Natural killer cell (primary cell): Measurements from ENCODE around the gene NUDT16. TPM values are rescaled to one million over a fixed set of nuclear protein-coding genes. Genes with fewer than 3 reads are reported as not detected.

Source experiments
- ATAC-seq, 3 donors: fragments of 150-1000 bp in 2 of 3; fragments of 200-7000 bp in 1 of 3; cut with Tn5 transposase; 1 replicate in 1 of 3; 2 replicates in 2 of 3; pipeline ENCODE4 v1.10.0; 2021; ENCODE audit warnings: mild to moderate bottlenecking in 2 of 3, moderate library complexity in 2 of 3
- DNase-seq, 2 donors: peaks; one replicate each; pipeline versions ENCODE4 v3.0.0 to v3.0.0-alpha.2; 2013 to 2021; ENCODE audit warnings: mixed read lengths in 1 of 2
- H3K27ac ChIP-seq: one replicate; pipeline ENCODE4 v1.5.1; 2013; ENCODE audit warnings: mild to moderate bottlenecking, low read length
- H3K27me3 ChIP-seq: one replicate; pipeline ENCODE4 v1.6.1; 2013; ENCODE audit warnings: low read length; ENCODE audit not compliant: control insufficient read depth, insufficient read depth
- H3K36me3 ChIP-seq: one replicate; pipeline ENCODE4 v1.6.1; 2013; ENCODE audit warnings: low read length; ENCODE audit not compliant: control insufficient read depth, insufficient read depth
- H3K4me1 ChIP-seq: one replicate; pipeline ENCODE4 v1.6.1; 2013; ENCODE audit warnings: low read length; ENCODE audit not compliant: control insufficient read depth, insufficient read depth
- H3K4me3 ChIP-seq: one replicate; pipeline ENCODE4 v1.5.1; 2013; ENCODE audit warnings: low read length
- H3K9me3 ChIP-seq: one replicate; pipeline ENCODE4 v1.6.1; 2013; ENCODE audit warnings: low read length; ENCODE audit not compliant: control insufficient read depth, insufficient read depth
- H3K27ac Mint-ChIP-seq, 2 donors: one replicate each; pipeline ENCODE4 v1.8.0; 2022; ENCODE audit warnings: mild to moderate bottlenecking in 2 of 2, mixed read lengths in 2 of 2, moderate library complexity in 1 of 2
- H3K27me3 Mint-ChIP-seq, 2 donors: one replicate each; pipeline ENCODE4 v1.8.0; 2022; ENCODE audit warnings: low read depth in 2 of 2, mixed read lengths in 2 of 2
- H3K36me3 Mint-ChIP-seq: one replicate; pipeline ENCODE4 v1.8.0; 2022; ENCODE audit warnings: mixed read lengths
- H3K4me1 Mint-ChIP-seq, 2 donors: one replicate each; pipeline ENCODE4 v1.8.0; 2022; ENCODE audit warnings: mixed read lengths in 2 of 2
- H3K4me3 Mint-ChIP-seq: one replicate; pipeline ENCODE4 v1.8.0; 2022; ENCODE audit warnings: mild to moderate bottlenecking, moderate library complexity, mixed read lengths
- H3K9me3 Mint-ChIP-seq, 2 donors: one replicate each; pipeline ENCODE4 v1.8.0; 2022; ENCODE audit warnings: mixed read lengths in 2 of 2
- WGBS: methylation state at CpG from one replicate; pipeline ENCODE4 v1.1.7; 2013; ENCODE audit warnings: missing lambda C conversion rate; ENCODE audit not compliant: insufficient coverage; 5-methylcytosine and 5-hydroxymethylcytosine counted together
- intact Hi-C: fragments of 100-400 bp; cut with micrococcal nuclease; formaldehyde crosslinking; loops from one replicate; pipeline ENCODE4 v1.14.2; 2022
- total RNA-seq, 4 donors: library from RNA; stranded (reverse); fragments of 120-200 nt in 1 of 4; gene quantifications; one replicate each; pipeline versions ENCODE4 v1.2.3 to v1.2.4, GENCODE V29; 2013 to 2022
- TF ChIP-seq, protein P1 (sequence below): fragments of 200-600 bp; IDR thresholded peaks from one replicate; pipeline ENCODE4 v1.8.0; 2022; ENCODE audit warnings: antibody characterized with exemption

The NUDT16 gene
- total RNA-seq, 3 donors from 2014 or later (not counting 1 experiment from before 2014, with no cell fraction given) = 9.0 to 10.7 (median 9.7) TPM

DNA sequence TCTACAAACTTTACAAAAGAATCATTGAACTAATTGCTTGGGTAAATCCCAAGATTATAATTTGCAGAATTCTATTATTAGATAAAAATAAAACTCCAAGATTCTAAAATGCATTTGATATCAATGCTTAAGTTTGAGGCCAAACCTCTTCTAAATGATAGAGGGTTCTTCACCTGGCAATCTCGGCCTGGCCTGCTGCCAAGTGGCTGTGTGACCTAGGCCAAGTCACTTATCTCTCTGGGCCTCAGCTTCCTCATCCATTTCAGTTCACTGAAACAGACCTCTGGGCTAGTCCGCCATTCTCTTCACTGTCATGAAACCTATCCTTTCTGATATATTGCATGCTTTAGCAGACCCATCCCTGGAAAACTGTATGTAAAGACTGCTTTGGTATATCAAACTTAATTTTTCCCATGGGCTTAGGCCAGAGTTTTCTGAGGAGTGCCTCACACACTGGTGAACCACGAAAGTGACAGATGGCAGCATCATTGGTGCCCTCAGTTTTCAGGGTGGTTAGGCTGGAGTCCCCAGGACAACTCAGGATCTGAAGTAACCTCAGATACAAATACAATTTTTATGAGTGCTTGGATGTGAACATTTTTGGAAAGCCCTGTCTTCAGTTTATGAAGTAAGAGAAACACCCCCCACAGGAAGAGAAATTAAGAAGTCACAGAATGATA, 21.8 kb downstream of the NUDT16 start:
- Histone ChIP-seq H3K36me3 (no peaks in the 10 kb centered on the region), H3K4me1 (no peaks in the 10 kb centered on the region), H3K4me3 (no peak overlapping the region), H3K27ac (no peak overlapping the region), H3K9me3 (no peaks in the 10 kb centered on the region), H3K27me3 (no peaks in the 10 kb centered on the region)
- peaks cover 5% of the 10 kb centered on the region for H3K36me3 Mint-ChIP-seq
- peaks cover 14 to 30% of the 10 kb centered on the region in 2 donors for H3K27me3 Mint-ChIP-seq
- WGBS = 94% methylated on average over 3 of the region's 3 CpGs
- no peak for ATAC-seq
- no peak overlapping the region for H3K4me3 Mint-ChIP-seq
- no peak for DNase-seq
- TF ChIP-seq, protein P1, sequence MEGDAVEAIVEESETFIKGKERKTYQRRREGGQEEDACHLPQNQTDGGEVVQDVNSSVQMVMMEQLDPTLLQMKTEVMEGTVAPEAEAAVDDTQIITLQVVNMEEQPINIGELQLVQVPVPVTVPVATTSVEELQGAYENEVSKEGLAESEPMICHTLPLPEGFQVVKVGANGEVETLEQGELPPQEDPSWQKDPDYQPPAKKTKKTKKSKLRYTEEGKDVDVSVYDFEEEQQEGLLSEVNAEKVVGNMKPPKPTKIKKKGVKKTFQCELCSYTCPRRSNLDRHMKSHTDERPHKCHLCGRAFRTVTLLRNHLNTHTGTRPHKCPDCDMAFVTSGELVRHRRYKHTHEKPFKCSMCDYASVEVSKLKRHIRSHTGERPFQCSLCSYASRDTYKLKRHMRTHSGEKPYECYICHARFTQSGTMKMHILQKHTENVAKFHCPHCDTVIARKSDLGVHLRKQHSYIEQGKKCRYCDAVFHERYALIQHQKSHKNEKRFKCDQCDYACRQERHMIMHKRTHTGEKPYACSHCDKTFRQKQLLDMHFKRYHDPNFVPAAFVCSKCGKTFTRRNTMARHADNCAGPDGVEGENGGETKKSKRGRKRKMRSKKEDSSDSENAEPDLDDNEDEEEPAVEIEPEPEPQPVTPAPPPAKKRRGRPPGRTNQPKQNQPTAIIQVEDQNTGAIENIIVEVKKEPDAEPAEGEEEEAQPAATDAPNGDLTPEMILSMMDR = no peak
- peaks cover 0 to 3% of the 10 kb centered on the region in 2 donors for H3K9me3 Mint-ChIP-seq
- H3K27ac Mint-ChIP-seq = no peak overlapping the region
- H3K4me1 Mint-ChIP-seq = no peaks in the 10 kb centered on the region
- intact Hi-C loops = no loop called here

DNA sequence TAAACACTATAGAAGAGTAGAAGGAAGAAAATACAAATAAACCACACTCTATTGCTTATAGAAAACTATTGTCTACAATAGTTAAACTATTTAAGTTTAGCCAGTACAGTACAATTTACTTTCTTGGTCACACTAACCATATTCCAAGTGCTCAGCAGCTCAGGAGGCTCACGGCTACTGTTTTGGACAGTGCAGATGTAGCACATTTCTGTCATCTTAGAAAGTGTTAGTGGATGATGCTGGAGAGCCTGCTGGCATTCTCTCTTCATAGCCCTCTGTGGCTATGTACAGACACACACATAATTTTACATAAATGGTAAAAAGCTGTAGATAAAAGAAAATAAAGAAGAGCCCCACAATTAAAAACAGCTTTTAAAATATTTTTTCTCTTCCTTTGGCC, 23.8 kb downstream of the NUDT16 start:
- TF ChIP-seq, protein P1 = no peak
- ATAC-seq (no peak), DNase-seq (no peak)
- no peak overlapping the region for H3K4me3 ChIP-seq
- no peaks in the 10 kb centered on the region for H3K9me3 ChIP-seq
- no peaks in the 10 kb centered on the region for H3K36me3 ChIP-seq
- no peaks in the 10 kb centered on the region for H3K4me1 Mint-ChIP-seq
- H3K4me1 ChIP-seq = no peaks in the 10 kb centered on the region
- no peak overlapping the region for H3K27ac Mint-ChIP-seq
- intact Hi-C loops = no loop called here
- no peaks in the 10 kb centered on the region for H3K27me3 ChIP-seq
- H3K27ac ChIP-seq = no peak overlapping the region
- WGBS = 100% methylated on average over 1 of the region's 1 CpG
- peaks cover 0 to 3% of the 10 kb centered on the region in 2 donors for H3K9me3 Mint-ChIP-seq
- no peak overlapping the region for H3K4me3 Mint-ChIP-seq
- H3K36me3 Mint-ChIP-seq = peaks cover 5% of the 10 kb centered on the region
- H3K27me3 Mint-ChIP-seq = peaks cover 14 to 29% of the 10 kb centered on the region in 2 donors

DNA sequence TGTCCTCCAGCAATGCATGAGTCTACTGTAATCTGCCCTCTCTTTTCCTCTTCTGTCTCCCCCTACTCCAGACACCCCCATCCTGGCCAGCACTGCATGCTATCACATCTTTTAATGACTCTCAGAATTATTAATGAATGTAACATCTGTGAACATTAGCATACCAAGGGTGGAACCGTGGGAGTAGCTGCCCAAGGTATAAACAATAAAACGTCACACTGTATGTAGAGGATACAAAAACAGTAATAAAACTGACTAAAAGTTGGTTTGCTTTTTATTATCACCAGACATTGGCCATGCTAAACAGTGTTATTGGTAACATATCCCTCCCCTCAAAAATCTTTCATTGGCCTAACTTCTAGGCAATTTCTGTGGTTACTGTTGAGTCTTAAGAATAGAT, 24.7 kb downstream of the NUDT16 start:
- Histone ChIP-seq H3K27ac (no peak overlapping the region), H3K36me3 (no peaks in the 10 kb centered on the region), H3K27me3 (no peaks in the 10 kb centered on the region), H3K4me3 (no peak overlapping the region), H3K9me3 (no peaks in the 10 kb centered on the region), H3K4me1 (no peaks in the 10 kb centered on the region)
- WGBS = 60% methylated on average over 1 of the region's 2 CpGs
- peaks cover 9 to 24% of the 10 kb centered on the region in 2 donors for H3K27me3 Mint-ChIP-seq
- TF ChIP-seq, protein P1 = no peak
- H3K36me3 Mint-ChIP-seq = peaks cover 5% of the 10 kb centered on the region
- no peak overlapping the region for H3K4me3 Mint-ChIP-seq
- H3K9me3 Mint-ChIP-seq = peaks cover 0 to 3% of the 10 kb centered on the region in 2 donors
- no peak overlapping the region for H3K27ac Mint-ChIP-seq
- intact Hi-C loops = no loop called here
- no peaks in the 10 kb centered on the region for H3K4me1 Mint-ChIP-seq
- no peak for DNase-seq
- ATAC-seq = no peak

DNA sequence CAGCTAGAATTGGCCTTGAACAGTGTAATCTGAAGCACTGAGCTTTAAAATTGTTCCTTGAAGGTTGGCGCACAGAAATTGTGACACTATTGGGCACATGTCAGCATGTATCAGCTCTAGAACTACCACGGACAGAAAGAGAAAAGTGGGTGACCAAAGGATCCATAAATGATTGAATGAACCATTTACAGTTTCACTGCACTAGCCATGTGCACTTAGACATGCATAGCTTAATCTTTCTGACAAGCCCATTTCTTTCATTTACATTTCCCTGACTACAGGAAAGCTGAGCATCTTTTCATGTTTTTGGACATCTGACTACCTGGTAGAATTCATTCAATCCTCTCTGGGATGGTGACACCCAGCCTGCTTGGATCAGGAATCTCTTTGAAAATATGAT, 36.2 kb downstream of the NUDT16 start:
- no peaks in the 10 kb centered on the region for H3K4me1 ChIP-seq
- H3K27ac ChIP-seq = no peak overlapping the region
- intact Hi-C loops = no loop called here
- Mint-ChIP-seq H3K27ac (no peak overlapping the region), H3K4me3 (no peak overlapping the region), H3K9me3 (peaks cover 0 to 5% of the 10 kb centered on the region in 2 donors), H3K4me1 (no peaks in the 10 kb centered on the region), H3K36me3 (no peaks in the 10 kb centered on the region), H3K27me3 (peaks cover 14% of the 10 kb centered on the region in 2 donors)
- no peak overlapping the region for H3K4me3 ChIP-seq
- TF ChIP-seq, protein P1 = no peak
- DNase-seq (no peak), ATAC-seq (no peak)
- H3K27me3 ChIP-seq = no peaks in the 10 kb centered on the region
- H3K9me3 ChIP-seq = no peaks in the 10 kb centered on the region
- 88% methylated on average over 2 of the region's 2 CpGs for WGBS
- H3K36me3 ChIP-seq = no peaks in the 10 kb centered on the region
